ENCODE results near the gene IRF2BPL. TPM values are rescaled to one million over a fixed set of nuclear protein-coding genes. Genes with fewer than 3 reads are reported as not detected.

The IRF2BPL gene
- total and polyA plus RNA-seq, 9 of the 15 experiments (the other 6 are each of a cell fraction or from before 2014, with no cell fraction given): 0.52 to 21.6 (median 2.5) TPM

DNA sequence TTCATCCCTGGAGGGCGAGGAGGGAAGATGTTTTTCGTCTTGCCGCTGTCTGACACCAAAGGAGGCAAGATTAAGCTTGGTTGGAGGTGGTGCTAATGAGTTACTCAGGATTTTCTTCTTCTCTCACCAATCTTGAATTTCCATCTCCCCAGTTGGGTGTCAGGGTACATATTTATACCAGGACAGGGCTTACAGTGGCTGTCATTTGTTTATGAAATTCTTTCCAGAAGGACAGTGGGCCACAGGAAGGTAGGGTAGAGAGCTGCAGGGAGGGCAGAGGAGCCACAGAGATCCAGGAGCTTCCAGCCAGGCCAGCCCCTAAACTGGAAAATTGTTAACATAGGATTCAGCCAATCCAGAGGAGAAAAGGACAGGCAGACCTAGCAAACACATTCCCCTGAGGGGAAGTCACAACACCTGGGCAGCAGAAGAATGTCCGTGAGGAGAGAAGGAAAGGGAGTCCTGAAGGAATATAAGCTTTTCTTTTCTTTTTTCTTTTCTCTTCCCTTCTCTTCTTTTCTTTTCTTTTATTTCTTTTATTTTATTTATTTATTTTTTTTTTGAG lies 40.5 kb downstream of the IRF2BPL start (continued):
- no peak for TF ChIP-seq BRCA1 (IDR thresholded peaks at IDR 0.05)
- TF ChIP-seq BRCA1 (CRISPR knock-in tag; IDR thresholded peaks at IDR 0.05): no peak
- TF ChIP-seq, protein P1, sequence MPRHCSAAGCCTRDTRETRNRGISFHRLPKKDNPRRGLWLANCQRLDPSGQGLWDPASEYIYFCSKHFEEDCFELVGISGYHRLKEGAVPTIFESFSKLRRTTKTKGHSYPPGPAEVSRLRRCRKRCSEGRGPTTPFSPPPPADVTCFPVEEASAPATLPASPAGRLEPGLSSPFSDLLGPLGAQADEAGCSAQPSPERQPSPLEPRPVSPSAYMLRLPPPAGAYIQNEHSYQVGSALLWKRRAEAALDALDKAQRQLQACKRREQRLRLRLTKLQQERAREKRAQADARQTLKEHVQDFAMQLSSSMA (CRISPR knock-in tag; IDR thresholded peaks at IDR 0.05): no peak
- TF ChIP-seq ZNF274 (IDR thresholded peaks at IDR 0.05; ENCODE audit: borderline replicate concordance, low read depth, low read length): no peak
- no peak for TF ChIP-seq SMC3 (conservative IDR thresholded peaks at IDR 0.05; ENCODE audit: insufficient read depth, low read depth, low read length)
- TF ChIP-seq STAT5A (IDR thresholded peaks at IDR 0.05; ENCODE audit: borderline replicate concordance, low read length): no peak
- no peak for TF ChIP-seq SRF (CRISPR knock-in tag; IDR thresholded peaks at IDR 0.05)
- TF ChIP-seq KLF16 (IDR thresholded peaks at IDR 0.05): no peak
- no peak for TF ChIP-seq NR2C1 (IDR thresholded peaks at IDR 0.05)
- TF ChIP-seq NR2C1 (tag; IDR thresholded peaks at IDR 0.05): no peak
- TF ChIP-seq, protein P2, sequence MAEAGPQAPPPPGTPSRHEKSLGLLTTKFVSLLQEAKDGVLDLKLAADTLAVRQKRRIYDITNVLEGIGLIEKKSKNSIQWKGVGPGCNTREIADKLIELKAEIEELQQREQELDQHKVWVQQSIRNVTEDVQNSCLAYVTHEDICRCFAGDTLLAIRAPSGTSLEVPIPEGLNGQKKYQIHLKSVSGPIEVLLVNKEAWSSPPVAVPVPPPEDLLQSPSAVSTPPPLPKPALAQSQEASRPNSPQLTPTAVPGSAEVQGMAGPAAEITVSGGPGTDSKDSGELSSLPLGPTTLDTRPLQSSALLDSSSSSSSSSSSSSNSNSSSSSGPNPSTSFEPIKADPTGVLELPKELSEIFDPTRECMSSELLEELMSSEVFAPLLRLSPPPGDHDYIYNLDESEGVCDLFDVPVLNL (CRISPR knock-in tag; IDR thresholded peaks at IDR 0.05; ENCODE audit: low read depth): no peak
- no peak for TF ChIP-seq ZNF444 (CRISPR knock-in tag; IDR thresholded peaks at IDR 0.05)
- no peak for TF ChIP-seq MEIS2 (IDR thresholded peaks at IDR 0.05; ENCODE audit: partially characterized antibody)

Data from K562 (cell line).